CD4-positive, alpha-beta memory T cell (primary cell): ENCODE measurements around the gene DCP1A. TPM values are rescaled to one million over a fixed set of nuclear protein-coding genes. Genes with fewer than 3 reads are reported as not detected.
A peak's percentile ranks its signal among the peaks of the same experiment; 100 is the strongest.
"Not testable (repeated sequence)": the region's sequence is repeated elsewhere in the genome, so short reads cannot be mapped to it uniquely, and the experiment has no call there.

Experiments used
- CTCF ChIA-PET: fragments of 350-600 bp; sonication (Branson Sonifier 250); formaldehyde crosslinking; loops from one replicate; lab custom pipeline; 2021; ENCODE audit warnings: inconsistent platforms; ENCODE audit not compliant: partially characterized antibody; lab: Charles Lee
- POLR2A ChIA-PET: fragments of 350-600 bp; sonication (Branson Sonifier 250); formaldehyde crosslinking; loops from one replicate; lab custom pipeline; 2021; ENCODE audit not compliant: partially characterized antibody; lab: Charles Lee
- DNase-seq, 5 donors: peaks; one replicate each; pipeline versions ENCODE4 v3.0.0 to v3.0.0-alpha.2; 2020 to 2022; ENCODE audit warnings: mixed read lengths in 1 of 5
- H3K27ac ChIP-seq: one replicate; pipeline ENCODE4 v1.7.0; 2013; ENCODE audit warnings: low read depth, low read length
- H3K27me3 ChIP-seq: 2 replicates; pipeline ENCODE4 v1.7.0; 2013; ENCODE audit warnings: mild to moderate bottlenecking, low read length, moderate library complexity; ENCODE audit not compliant: insufficient read depth
- H3K36me3 ChIP-seq: 2 replicates; pipeline ENCODE4 v1.7.0; 2013; ENCODE audit warnings: mild to moderate bottlenecking, low read length, moderate library complexity; ENCODE audit not compliant: insufficient read depth
- H3K4me1 ChIP-seq: 2 replicates; pipeline ENCODE4 v1.7.0; 2013; ENCODE audit warnings: mild to moderate bottlenecking, low read length, moderate library complexity; ENCODE audit not compliant: insufficient read depth
- H3K4me3 ChIP-seq, 2 donors: one replicate each; pipeline ENCODE4 v1.7.0; 2013; ENCODE audit warnings: low read length in 2 of 2, mild to moderate bottlenecking in 1 of 2
- H3K9me3 ChIP-seq, 2 donors: one replicate each; pipeline ENCODE4 v1.7.0; 2013; ENCODE audit warnings: low read length in 2 of 2, control low read depth in 1 of 2; ENCODE audit not compliant: control insufficient read depth in 1 of 2
- H3K27ac Mint-ChIP-seq, 7 donors: one replicate each; pipeline ENCODE4 v1.8.0; 2020 to 2021; ENCODE audit warnings: mixed read lengths in 7 of 7, mild to moderate bottlenecking in 6 of 7, inconsistent platforms in 3 of 7, moderate library complexity in 3 of 7
- H3K27me3 Mint-ChIP-seq, 2 donors: one replicate each; pipeline ENCODE4 v1.8.0; 2020 to 2021; ENCODE audit warnings: mixed read lengths in 2 of 2
- H3K36me3 Mint-ChIP-seq, 2 donors: one replicate each; pipeline ENCODE4 v1.8.0; 2020 to 2021; ENCODE audit warnings: mixed read lengths in 2 of 2, inconsistent platforms in 1 of 2, mild to moderate bottlenecking in 1 of 2
- H3K4me1 Mint-ChIP-seq, 4 donors: one replicate each; pipeline ENCODE4 v1.8.0; 2020 to 2021; ENCODE audit warnings: mixed read lengths in 4 of 4, mild to moderate bottlenecking in 1 of 4
- H3K4me3 Mint-ChIP-seq, 8 donors: one replicate each; pipeline ENCODE4 v1.8.0; 2020 to 2021; ENCODE audit warnings: mixed read lengths in 8 of 8, mild to moderate bottlenecking in 7 of 8, moderate library complexity in 6 of 8, inconsistent platforms in 3 of 8
- H3K9me3 Mint-ChIP-seq, 8 donors: one replicate each; pipeline ENCODE4 v1.8.0; 2020 to 2021; ENCODE audit warnings: mixed read lengths in 8 of 8, mild to moderate bottlenecking in 5 of 8, inconsistent platforms in 3 of 8, moderate library complexity in 1 of 8
- intact Hi-C: fragments of 100-400 bp; cut with micrococcal nuclease; formaldehyde crosslinking; loops from one replicate; pipeline ENCODE4 v1.15.1; 2023
- polyA plus RNA-seq, 2 donors: library from polyadenylated mRNA; unstranded; fragments of 300-500 nt; fragmentation: Illumina TruSeq; gene quantifications; one replicate each; pipeline ENCODE4 v1.2.3, GENCODE V29; 2021
- total RNA-seq, 2 experiments: library from RNA; stranded (reverse); gene quantifications; one replicate each; pipeline ENCODE4 v1.2.3, GENCODE V29; 2021

DCP1A gene
- total and polyA plus RNA-seq, 4 experiments from 2014 or later: 40.9 to 94.1 (median 59.3) TPM

DNA sequence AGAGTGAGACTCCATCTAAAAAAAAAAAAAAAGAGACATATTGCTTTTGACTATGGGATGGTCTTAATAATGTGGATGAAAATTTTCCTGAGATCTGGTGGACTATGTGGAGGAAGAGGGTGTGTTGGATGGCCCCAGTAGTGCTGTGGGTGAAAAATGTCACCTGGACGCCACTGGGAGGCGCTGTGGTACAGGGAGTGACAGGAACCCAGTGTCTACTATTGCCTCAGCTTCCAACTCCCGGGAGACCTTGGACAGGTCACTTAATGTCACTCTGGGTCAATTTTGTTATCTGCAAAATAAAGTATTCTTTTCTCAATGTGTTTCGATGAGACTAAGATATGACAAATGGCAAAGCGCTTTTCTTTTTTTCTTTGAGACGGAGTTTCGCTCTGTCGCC is 27.7 kb upstream of the DCP1A start:
- Histone ChIP-seq H3K9me3 (no peaks in the 10 kb centered on the region), H3K4me3 (no peak overlapping the region), H3K4me1 (no peaks in the 10 kb centered on the region), H3K36me3 (no peaks in the 10 kb centered on the region), H3K27ac (no peak overlapping the region), H3K27me3 (no peaks in the 10 kb centered on the region)
- Mint-ChIP-seq H3K36me3 (no peaks in the 10 kb centered on the region), H3K4me1 (no peaks in the 10 kb centered on the region), H3K27me3 (peaks cover 22 to 31% of the 10 kb centered on the region in 2 donors), H3K9me3 (peaks cover 0 to 4% (median 0%) of the 10 kb centered on the region in 8 donors), H3K27ac (no peak overlapping the region), H3K4me3 (no peak overlapping the region)
- CTCF ChIA-PET: interaction anchor here (1.4 kb wide), 1 partner anchor 312 kb away, joined by 3 read pairs; no protein-coding TSS in a partner anchor
- POLR2A ChIA-PET: no interaction called here
- DNase-seq: peak in 3 of 5 donors; percentile 15 to 21 (median 15)
- intact Hi-C loops: no loop called here

- H3K27ac Mint-ChIP-seq, H3K4me3 Mint-ChIP-seq, H3K4me1 Mint-ChIP-seq, H3K36me3 Mint-ChIP-seq, H3K27ac ChIP-seq, H3K9me3 ChIP-seq, H3K4me1 ChIP-seq, intact Hi-C loops, H3K9me3 Mint-ChIP-seq, H3K27me3 ChIP-seq, POLR2A ChIA-PET, H3K4me3 ChIP-seq, H3K36me3 ChIP-seq, CTCF ChIA-PET, DNase-seq: not testable (repeated sequence)
- H3K27me3 Mint-ChIP-seq: peaks cover 14 to 19% of the 10 kb centered on the region in 2 donors
Observed at GRCh38 chr3:53370719-53371118, 23.4 kb upstream of the DCP1A start.

- ChIA-PET CTCF (no interaction called here), POLR2A (no interaction called here)
- no peak overlapping the region for H3K27ac ChIP-seq
- H3K4me1 ChIP-seq: no peaks in the 10 kb centered on the region
- H3K36me3 ChIP-seq: no peaks in the 10 kb centered on the region
- H3K27me3 Mint-ChIP-seq: peaks cover 0 to 2% of the 10 kb centered on the region in 2 donors
- no peak for DNase-seq
- H3K9me3 ChIP-seq: no peaks in the 10 kb centered on the region
- H3K4me3 Mint-ChIP-seq: no peak overlapping the region
- no peaks in the 10 kb centered on the region for H3K27me3 ChIP-seq
- peaks cover 0 to 3% (median 0%) of the 10 kb centered on the region in 8 donors for H3K9me3 Mint-ChIP-seq
- intact Hi-C loops: no loop called here
- H3K4me1 Mint-ChIP-seq: no peaks in the 10 kb centered on the region
- no peak overlapping the region for H3K27ac Mint-ChIP-seq
- H3K4me3 ChIP-seq: no peak overlapping the region
- no peaks in the 10 kb centered on the region for H3K36me3 Mint-ChIP-seq
Observed at GRCh38 chr3:53361852-53362251, 14.5 kb upstream of the DCP1A start.

GRCh38 chr3:53357458-53357857 is 10.1 kb upstream of the DCP1A start:
- H3K9me3 ChIP-seq: no peaks in the 10 kb centered on the region
- no peak overlapping the region for H3K4me3 Mint-ChIP-seq
- H3K9me3 Mint-ChIP-seq: no peaks in the 10 kb centered on the region
- no peak overlapping the region for H3K27ac ChIP-seq
- no peaks in the 10 kb centered on the region for H3K4me1 ChIP-seq
- H3K36me3 ChIP-seq: no peaks in the 10 kb centered on the region
- intact Hi-C loops: no loop called here
- no peak overlapping the region for H3K27ac Mint-ChIP-seq
- POLR2A ChIA-PET: no interaction called here
- no peaks in the 10 kb centered on the region for H3K4me1 Mint-ChIP-seq
- no peaks in the 10 kb centered on the region for H3K27me3 ChIP-seq
- H3K27me3 Mint-ChIP-seq: peaks cover 0 to 2% of the 10 kb centered on the region in 2 donors
- no peak overlapping the region for H3K4me3 ChIP-seq
- CTCF ChIA-PET: interaction anchor here (1.1 kb wide), 1 partner anchor 10 kb away, joined by 3 read pairs; the partner anchor contains the start of gene DCP1A
- no peaks in the 10 kb centered on the region for H3K36me3 Mint-ChIP-seq
- DNase-seq: no peak

DNA sequence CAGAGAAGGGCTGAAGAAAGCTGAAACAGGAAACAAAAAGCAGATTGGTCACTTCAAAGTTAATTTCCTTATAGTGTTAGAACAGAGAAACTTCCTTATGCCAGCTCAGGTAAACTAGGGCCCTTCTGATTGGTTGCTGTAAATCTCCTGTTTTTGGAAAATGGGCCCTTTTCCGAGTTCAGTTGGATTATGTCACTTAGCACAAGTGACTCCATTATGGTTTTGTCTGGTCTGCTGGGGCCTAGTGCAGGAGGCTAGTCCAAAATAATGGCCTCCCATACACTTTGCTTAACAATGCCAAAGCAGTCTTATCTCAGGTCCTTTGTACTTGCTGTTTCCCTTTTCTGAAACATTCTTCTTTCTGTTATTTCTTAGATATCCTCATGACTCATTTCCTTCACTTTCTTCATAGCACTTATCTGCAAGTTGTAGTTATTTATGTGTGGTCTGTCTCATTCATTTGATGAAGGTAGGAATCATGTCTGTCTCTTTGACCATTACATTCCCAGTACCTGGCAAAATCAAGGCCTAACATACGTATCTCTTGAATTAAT is 7.7 kb upstream of the DCP1A start:
- Mint-ChIP-seq H3K4me3 (no peak overlapping the region), H3K9me3 (no peaks in the 10 kb centered on the region), H3K4me1 (no peaks in the 10 kb centered on the region), H3K27ac (no peak overlapping the region), H3K36me3 (no peaks in the 10 kb centered on the region), H3K27me3 (no peaks in the 10 kb centered on the region)
- Histone ChIP-seq H3K9me3 (no peaks in the 10 kb centered on the region), H3K27me3 (no peaks in the 10 kb centered on the region), H3K4me3 (no peak overlapping the region), H3K4me1 (no peaks in the 10 kb centered on the region), H3K36me3 (no peaks in the 10 kb centered on the region), H3K27ac (no peak overlapping the region)
- intact Hi-C loops: no loop called here
- ChIA-PET POLR2A (no interaction called here), CTCF (no interaction called here)
- no peak for DNase-seq

GRCh38 chr3:53353202-53353601 is 5.9 kb upstream of the DCP1A start:
- intact Hi-C loops: no loop called here
- ChIA-PET CTCF (no interaction called here), POLR2A (no interaction called here)
- Mint-ChIP-seq H3K36me3 (no peaks in the 10 kb centered on the region), H3K27me3 (no peaks in the 10 kb centered on the region), H3K4me1 (no peaks in the 10 kb centered on the region), H3K9me3 (no peaks in the 10 kb centered on the region), H3K27ac (no peak overlapping the region), H3K4me3 (no peak overlapping the region)
- Histone ChIP-seq H3K9me3 (no peaks in the 10 kb centered on the region), H3K27me3 (no peaks in the 10 kb centered on the region), H3K4me3 (no peak overlapping the region), H3K4me1 (no peaks in the 10 kb centered on the region), H3K36me3 (no peaks in the 10 kb centered on the region), H3K27ac (no peak overlapping the region)
- DNase-seq: no peak

- DNase-seq: no peak
- H3K4me3 Mint-ChIP-seq: peak overlapping the region in 2 of 8 donors; percentile 32 to 61
Observed at GRCh38 chr3:53350652-53351051, 3.3 kb upstream of the DCP1A start.

More at GRCh38 chr3:53350652-53351051, 3.3 kb upstream of the DCP1A start:
- peak overlapping the region in 4 of 7 donors; percentile 5 to 64 (median 52) for H3K27ac Mint-ChIP-seq
- H3K27me3 Mint-ChIP-seq: no peaks in the 10 kb centered on the region
- Histone ChIP-seq H3K27ac (no peak overlapping the region), H3K36me3 (no peaks in the 10 kb centered on the region), H3K27me3 (no peaks in the 10 kb centered on the region), H3K4me3 (no peak overlapping the region), H3K9me3 (no peaks in the 10 kb centered on the region), H3K4me1 (peaks cover 11% of the 10 kb centered on the region)
- intact Hi-C loops: no loop called here
- peaks cover 0 to 10% of the 10 kb centered on the region in 2 donors for H3K36me3 Mint-ChIP-seq
- peaks cover 8 to 24% (median 16%) of the 10 kb centered on the region in 4 donors for H3K4me1 Mint-ChIP-seq
- ChIA-PET CTCF (no interaction called here), POLR2A (no interaction called here)
- H3K9me3 Mint-ChIP-seq: no peaks in the 10 kb centered on the region
